Epithelial cell of proximal tubule (primary cell): ENCODE data around the gene SUPT3H. TPM values are rescaled to one million over a fixed set of nuclear protein-coding genes. Genes with fewer than 3 reads are reported as not detected.

Experiments
- DNase-seq: peaks from one replicate; pipeline ENCODE4 v3.0.0-alpha.2; 2011; ENCODE audit warnings: low read depth
- H3K4me3 ChIP-seq: 2 replicates; pipeline ENCODE4 v1.5.1; 2011; ENCODE audit warnings: low read depth, mild to moderate bottlenecking, low read length
- total RNA-seq: library from RNA; depleted of rRNA; stranded (reverse); fragments of >200 nt; gene quantifications from 2 replicates; pipeline ENCODE4 v1.2.3, GENCODE V29; 2015
- TF ChIP-seq, protein P1 (sequence below): conservative IDR thresholded peaks from 2 replicates; pipeline ENCODE4 v1.5.1; 2012; ENCODE audit warnings: low read depth, mild to moderate bottlenecking, low read length

SUPT3H gene
- total RNA-seq, 1 donor from 2014 or later, result 11.5 TPM

DNA sequence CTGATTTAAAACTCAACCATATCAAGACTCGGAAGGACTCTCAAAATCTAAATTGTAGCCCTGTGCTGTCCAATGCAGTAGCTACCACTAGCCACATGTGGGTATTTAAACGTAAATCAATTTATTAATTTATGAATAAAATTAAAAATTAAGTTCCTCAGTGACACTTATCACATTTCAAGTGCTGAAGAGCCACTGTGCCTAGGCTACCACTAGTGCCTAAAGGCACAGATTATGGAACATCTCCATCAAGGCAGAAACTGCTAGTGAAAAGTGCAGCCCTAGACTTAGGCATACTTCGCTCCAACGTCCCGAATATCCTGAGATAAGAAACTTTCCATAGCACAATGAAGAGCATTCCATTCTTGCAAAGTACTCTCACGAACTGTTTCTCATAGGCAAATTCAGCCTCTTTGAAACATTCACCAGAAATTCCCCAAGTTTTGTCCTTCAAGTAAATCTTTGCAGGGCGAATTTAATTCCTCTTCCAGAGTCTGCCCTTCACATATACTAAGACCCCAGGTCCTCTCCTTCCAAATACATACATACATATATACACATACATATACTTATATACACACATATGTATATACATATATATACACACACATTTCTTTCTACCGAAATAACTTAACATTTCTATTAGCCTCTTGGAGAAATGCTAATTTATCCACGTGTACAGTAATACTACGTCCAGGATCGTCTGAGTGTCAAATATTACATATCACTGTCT, 1.3 kb downstream of the SUPT3H start:
- no peak for DNase-seq
- TF ChIP-seq, protein P1, sequence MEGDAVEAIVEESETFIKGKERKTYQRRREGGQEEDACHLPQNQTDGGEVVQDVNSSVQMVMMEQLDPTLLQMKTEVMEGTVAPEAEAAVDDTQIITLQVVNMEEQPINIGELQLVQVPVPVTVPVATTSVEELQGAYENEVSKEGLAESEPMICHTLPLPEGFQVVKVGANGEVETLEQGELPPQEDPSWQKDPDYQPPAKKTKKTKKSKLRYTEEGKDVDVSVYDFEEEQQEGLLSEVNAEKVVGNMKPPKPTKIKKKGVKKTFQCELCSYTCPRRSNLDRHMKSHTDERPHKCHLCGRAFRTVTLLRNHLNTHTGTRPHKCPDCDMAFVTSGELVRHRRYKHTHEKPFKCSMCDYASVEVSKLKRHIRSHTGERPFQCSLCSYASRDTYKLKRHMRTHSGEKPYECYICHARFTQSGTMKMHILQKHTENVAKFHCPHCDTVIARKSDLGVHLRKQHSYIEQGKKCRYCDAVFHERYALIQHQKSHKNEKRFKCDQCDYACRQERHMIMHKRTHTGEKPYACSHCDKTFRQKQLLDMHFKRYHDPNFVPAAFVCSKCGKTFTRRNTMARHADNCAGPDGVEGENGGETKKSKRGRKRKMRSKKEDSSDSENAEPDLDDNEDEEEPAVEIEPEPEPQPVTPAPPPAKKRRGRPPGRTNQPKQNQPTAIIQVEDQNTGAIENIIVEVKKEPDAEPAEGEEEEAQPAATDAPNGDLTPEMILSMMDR, result no peak

DNA sequence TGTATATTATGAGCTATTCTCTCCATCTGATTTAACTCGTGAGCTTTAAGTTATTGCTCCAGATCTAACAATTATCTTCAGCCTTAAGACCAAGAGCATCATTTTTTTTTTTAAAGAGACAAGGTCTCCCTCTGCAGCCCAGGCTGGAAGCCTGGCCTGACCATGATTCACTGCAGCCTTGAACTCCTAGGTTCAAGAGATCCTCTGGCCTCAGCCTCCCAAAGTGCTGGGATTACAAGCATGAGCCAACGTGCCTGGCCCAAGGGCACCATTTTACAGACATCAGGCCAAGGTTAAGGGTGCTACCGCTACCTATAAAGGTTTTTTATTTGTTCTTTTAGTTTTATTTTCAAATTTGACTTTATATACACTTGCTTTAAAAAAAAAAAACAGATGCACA, 2.3 kb downstream of the SUPT3H start:
- H3K4me3 ChIP-seq, result no peak overlapping the region
- TF ChIP-seq, protein P1, result no peak
- no peak for DNase-seq

More for the DNA sequence above, 1.3 kb downstream of the SUPT3H start:
- H3K4me3 ChIP-seq, result peak overlapping the region; percentile 83

DNA sequence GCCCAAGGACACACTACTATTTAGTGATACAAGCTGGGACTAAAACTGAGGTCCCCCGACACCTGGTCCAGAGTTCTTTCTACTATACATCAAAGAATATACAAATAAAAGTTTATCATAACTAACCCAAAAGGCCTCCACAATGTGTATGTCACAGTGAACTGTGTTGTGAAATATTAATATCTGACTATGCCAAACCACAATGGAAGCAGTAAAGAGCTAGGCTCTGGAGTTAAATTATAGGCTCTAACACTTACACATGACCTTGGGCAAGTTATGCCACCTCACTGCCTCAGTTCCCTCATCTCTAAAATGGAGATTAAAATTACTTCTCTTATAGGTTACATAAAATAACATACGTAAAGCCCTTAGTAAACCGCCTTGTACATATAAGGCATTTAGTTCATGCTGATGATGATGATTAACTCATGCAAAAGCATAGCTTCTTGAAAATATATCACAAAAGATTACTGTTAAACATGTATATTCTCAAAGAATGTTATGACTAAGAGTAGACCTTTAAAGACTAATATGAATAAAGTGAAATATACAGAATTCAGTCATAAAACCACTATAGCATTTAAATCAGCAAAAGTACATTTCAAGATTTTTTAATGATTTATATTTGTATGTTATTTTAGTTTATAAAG, 5.7 kb downstream of the SUPT3H start:
- no peak overlapping the region for H3K4me3 ChIP-seq
- no peak for DNase-seq
- TF ChIP-seq, protein P1, result no peak

DNA sequence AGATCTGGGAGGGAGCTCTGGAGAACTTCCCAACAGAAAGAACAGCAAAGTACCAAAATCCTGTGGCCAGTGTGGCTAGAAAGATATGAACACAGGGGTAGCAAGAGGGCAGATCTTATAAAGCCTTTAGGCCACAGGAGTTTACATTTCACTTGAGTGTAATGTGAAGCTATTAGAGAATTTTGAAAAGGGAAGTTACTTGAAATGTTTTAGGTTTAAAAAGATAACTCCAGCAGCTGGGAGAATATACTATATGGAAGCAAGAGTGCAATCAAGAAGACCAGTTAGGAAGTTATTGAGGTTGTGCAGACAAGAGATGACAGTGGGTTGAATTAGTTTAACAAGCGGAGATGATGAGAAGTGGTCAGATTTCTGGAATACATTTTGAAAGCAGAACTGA, 7.9 kb downstream of the SUPT3H start:
- TF ChIP-seq, protein P1, result no peak
- no peak overlapping the region for H3K4me3 ChIP-seq
- no peak for DNase-seq

DNA sequence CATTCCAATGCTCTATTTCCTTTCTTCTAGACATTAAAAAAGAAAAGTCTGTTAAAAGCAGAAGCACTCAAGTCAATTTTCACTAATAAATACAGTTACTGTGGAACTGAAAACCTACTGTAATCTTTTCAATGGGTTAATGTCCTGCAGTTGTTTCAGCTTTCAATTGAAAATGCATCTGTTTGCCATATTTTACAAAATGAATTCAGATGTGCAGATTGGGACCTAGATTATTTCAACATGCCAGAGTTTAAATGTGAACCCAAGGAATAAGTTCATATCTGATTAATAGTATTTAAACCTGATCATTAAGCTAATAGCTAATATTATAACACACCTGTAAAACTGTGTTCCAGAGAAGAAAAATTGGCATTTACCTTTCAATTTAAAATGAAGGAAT, 9.7 kb downstream of the SUPT3H start:
- no peak overlapping the region for H3K4me3 ChIP-seq
- TF ChIP-seq, protein P1, result no peak

DNA sequence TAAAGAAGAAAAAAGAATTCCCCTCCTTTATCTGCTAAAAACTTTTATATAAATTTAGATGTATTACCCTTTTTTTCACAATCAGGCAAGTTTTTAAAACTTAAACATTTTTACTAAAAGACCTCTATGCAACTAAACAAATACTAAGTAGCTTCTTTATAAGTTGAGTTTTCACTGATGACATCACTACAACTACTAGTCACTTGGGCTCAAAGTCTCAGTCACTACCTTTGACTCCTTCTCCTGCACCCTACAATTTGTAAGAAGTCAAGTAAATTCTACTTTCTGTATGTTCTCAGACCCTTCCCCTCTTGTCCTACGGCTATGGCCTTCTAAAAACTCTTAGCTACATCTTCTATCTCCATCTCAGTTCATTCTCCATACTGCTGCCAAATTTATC, 11.2 kb downstream of the SUPT3H start:
- H3K4me3 ChIP-seq, result no peak overlapping the region
- TF ChIP-seq, protein P1, result no peak
- DNase-seq, result no peak

More for the DNA sequence above, 9.7 kb downstream of the SUPT3H start:
- DNase-seq, result no peak
